Measurements from ENCODE around the gene ZNF576.
A peak's percentile ranks its signal among the peaks of the same experiment; 100 is the strongest.
"Not testable (repeated sequence)": the region's sequence is repeated elsewhere in the genome, so short reads cannot be mapped to it uniquely, and the experiment has no call there.

The ZNF576 gene

DNA sequence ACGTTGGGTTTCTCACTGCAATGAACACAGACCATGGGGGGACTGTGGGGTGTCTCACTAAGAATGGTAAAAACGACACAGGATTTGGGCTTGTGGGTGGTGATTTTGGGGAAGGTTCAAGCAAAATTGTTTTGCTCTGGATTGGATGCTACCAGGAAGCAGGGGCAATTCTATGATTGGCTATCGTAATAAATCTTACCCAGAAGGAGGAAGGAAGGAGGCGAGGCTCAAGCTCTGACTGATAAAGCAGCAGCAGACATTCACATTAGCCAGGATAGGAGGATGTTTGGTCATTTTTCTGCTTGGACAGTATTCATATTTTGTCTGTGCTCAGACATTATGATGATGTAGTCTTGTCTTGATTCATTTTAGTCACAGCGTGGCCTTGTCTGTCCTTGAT lies 1.5 kb downstream of the ZNF576 start:
- Histone ChIP-seq H2BK120ac (ENCODE audit: low read depth, low read length) (no peak overlapping the region), H3K4me1 (ENCODE audit: control insufficient read depth, low read depth, low read length) (peaks cover 1% of the 10 kb centered on the region), H3K36me3 (ENCODE audit: control insufficient read depth, insufficient read depth, low read length) (no peaks in the 10 kb centered on the region), H2BK15ac (replicated peaks; ENCODE audit: low read depth) (no peak overlapping the region), H3K4me3 (ENCODE audit: low read length) (no peak overlapping the region), H3K56ac (ENCODE audit: low read length) (peak overlapping the region; percentile 38), H3K79me1 (ENCODE audit: low read length) (peaks cover 16% of the 10 kb centered on the region), H2AK5ac (ENCODE audit: low read length) (no peak overlapping the region), H3K27ac (ENCODE audit: low read depth, low read length) (no peak overlapping the region), H3K27me3 (ENCODE audit: insufficient read depth, low read length, poor library complexity) (no peaks in the 10 kb centered on the region), H3K4ac (ENCODE audit: low read depth, low read length) (no peak overlapping the region), H3K18ac (ENCODE audit: low read length) (no peak overlapping the region), H3K4me2 (ENCODE audit: low read length) (no peak overlapping the region), H4K8ac (ENCODE audit: low read depth, low read length) (no peak overlapping the region), H3K79me2 (ENCODE audit: control insufficient read depth, insufficient read depth, low read length) (peaks cover 17% of the 10 kb centered on the region), H2BK5ac (ENCODE audit: low read length) (no peak overlapping the region), H3K23ac (ENCODE audit: low read length) (no peak overlapping the region), H4K5ac (ENCODE audit: low read length) (no peak overlapping the region), H3K9ac (ENCODE audit: low read length) (peak overlapping the region; percentile 13)
- DNase-seq, result no peak
- no CpG with 5 or more reads among the region's 5 CpGs for WGBS (ENCODE audit: extremely low coverage, insufficient coverage, low lambda C conversion rate)

DNA sequence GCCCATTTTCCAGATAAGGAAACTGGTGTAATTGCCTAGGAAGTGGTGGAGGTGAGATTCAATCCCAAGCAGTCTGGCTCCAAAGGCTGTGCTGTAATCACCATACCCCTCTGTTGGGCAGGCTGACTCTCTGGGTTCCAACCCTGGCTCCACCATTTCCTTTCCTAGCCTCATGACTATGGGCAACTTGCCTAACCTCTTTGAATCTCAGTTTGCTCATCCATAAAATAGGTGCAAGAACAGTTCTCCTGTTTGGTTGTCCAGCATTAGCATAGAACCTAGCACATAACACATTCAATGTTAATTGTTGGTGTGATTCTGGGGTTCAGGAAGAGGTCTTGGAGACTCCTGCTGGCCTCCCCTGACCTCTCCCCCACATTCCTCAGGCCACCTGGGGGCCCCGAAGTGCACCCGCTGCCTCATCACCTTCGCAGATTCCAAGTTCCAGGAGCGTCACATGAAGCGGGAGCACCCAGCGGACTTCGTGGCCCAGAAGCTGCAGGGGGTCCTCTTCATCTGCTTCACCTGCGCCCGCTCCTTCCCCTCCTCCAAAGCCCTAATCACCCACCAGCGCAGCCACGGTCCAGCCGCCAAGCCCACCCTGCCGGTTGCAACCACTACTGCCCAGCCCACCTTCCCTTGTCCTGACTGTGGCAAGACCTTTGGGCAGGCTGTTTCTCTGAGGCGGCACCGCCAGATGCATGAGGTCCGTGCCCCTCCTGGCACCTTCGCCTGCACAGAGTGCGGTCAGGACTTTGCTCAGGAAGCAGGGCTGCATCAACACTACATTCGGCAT lies 2.2 kb downstream of the ZNF576 start:
- no peak overlapping the region for H2BK120ac ChIP-seq (ENCODE audit: low read depth, low read length)
- no peak for DNase-seq
- no peak overlapping the region for H2BK15ac ChIP-seq (replicated peaks; ENCODE audit: low read depth)
- no peak overlapping the region for H3K27ac ChIP-seq (ENCODE audit: low read depth, low read length)
- no peak overlapping the region for H3K9ac ChIP-seq (ENCODE audit: low read length)
- H3K56ac ChIP-seq (ENCODE audit: low read length), result no peak overlapping the region
- H3K27me3 ChIP-seq (ENCODE audit: insufficient read depth, low read length, poor library complexity), result no peaks in the 10 kb centered on the region
- H3K4ac ChIP-seq (ENCODE audit: low read depth, low read length), result no peak overlapping the region
- no peak overlapping the region for H2AK5ac ChIP-seq (ENCODE audit: low read length)
- no peaks in the 10 kb centered on the region for H3K36me3 ChIP-seq (ENCODE audit: control insufficient read depth, insufficient read depth, low read length)
- no peak overlapping the region for H2BK5ac ChIP-seq (ENCODE audit: low read length)
- H3K79me2 ChIP-seq (ENCODE audit: control insufficient read depth, insufficient read depth, low read length), result peaks cover 17% of the 10 kb centered on the region
- H3K4me3 ChIP-seq (ENCODE audit: low read length), result no peak overlapping the region
- H3K79me1 ChIP-seq (ENCODE audit: low read length), result peaks cover 12% of the 10 kb centered on the region
- no CpG with 5 or more reads among the region's 19 CpGs for WGBS (ENCODE audit: extremely low coverage, insufficient coverage, low lambda C conversion rate)
- no peak overlapping the region for H4K5ac ChIP-seq (ENCODE audit: low read length)
- H3K23ac ChIP-seq (ENCODE audit: low read length), result no peak overlapping the region
- no peak overlapping the region for H3K18ac ChIP-seq (ENCODE audit: low read length)
- H3K4me2 ChIP-seq (ENCODE audit: low read length), result no peak overlapping the region
- no peak overlapping the region for H4K8ac ChIP-seq (ENCODE audit: low read depth, low read length)
- peaks cover 1% of the 10 kb centered on the region for H3K4me1 ChIP-seq (ENCODE audit: control insufficient read depth, low read depth, low read length)

DNA sequence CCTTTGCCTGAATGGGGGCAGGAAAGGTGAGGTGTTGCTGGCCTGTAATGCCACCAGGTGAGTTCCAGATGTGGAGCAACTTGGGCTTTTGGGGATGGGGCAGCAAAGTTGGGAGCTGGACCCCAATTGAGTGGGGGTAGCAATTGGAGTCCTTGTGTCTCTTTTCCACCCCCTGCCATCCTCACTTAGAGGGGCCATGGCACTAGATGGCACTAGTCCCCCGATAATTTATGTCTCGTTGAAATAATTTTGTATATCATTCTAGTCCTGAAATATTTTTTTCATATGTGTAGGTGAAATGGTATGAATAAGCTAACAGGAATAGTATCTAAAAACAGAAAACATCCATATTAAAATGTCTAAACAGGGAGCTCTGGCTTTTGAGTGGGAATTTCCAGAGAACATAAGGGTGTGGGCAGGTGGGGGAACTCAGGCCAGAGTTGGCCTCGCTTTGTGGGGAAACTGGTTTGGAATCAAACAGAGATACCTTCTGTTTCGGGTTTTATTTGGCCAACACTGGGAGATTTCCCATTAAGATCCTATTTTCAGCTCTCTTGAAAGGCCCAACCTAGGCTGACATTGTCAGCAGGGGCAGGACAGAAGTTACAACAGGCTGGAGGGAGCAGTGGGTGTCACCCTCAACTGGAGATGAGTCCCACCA lies 3.4 kb downstream of the ZNF576 start:
- Histone ChIP-seq H3K27ac (ENCODE audit: low read depth, low read length) (no peak overlapping the region), H3K27me3 (ENCODE audit: insufficient read depth, low read length, poor library complexity) (no peaks in the 10 kb centered on the region), H3K9ac (ENCODE audit: low read length) (no peak overlapping the region), H3K79me2 (ENCODE audit: control insufficient read depth, insufficient read depth, low read length) (peaks cover 17% of the 10 kb centered on the region), H3K56ac (ENCODE audit: low read length) (no peak overlapping the region), H2BK15ac (replicated peaks; ENCODE audit: low read depth) (no peak overlapping the region), H3K36me3 (ENCODE audit: control insufficient read depth, insufficient read depth, low read length) (no peaks in the 10 kb centered on the region), H3K18ac (ENCODE audit: low read length) (no peak overlapping the region), H2BK120ac (ENCODE audit: low read depth, low read length) (no peak overlapping the region), H4K5ac (ENCODE audit: low read length) (no peak overlapping the region), H3K4me1 (ENCODE audit: control insufficient read depth, low read depth, low read length) (peaks cover 1% of the 10 kb centered on the region), H4K8ac (ENCODE audit: low read depth, low read length) (no peak overlapping the region), H3K79me1 (ENCODE audit: low read length) (peaks cover 11% of the 10 kb centered on the region), H3K4me2 (ENCODE audit: low read length) (no peak overlapping the region), H3K4me3 (ENCODE audit: low read length) (no peak overlapping the region), H2BK5ac (ENCODE audit: low read length) (no peak overlapping the region), H3K23ac (ENCODE audit: low read length) (no peak overlapping the region), H2AK5ac (ENCODE audit: low read length) (no peak overlapping the region), H3K4ac (ENCODE audit: low read depth, low read length) (no peak overlapping the region)
- no CpG with 5 or more reads among the region's 4 CpGs for WGBS (ENCODE audit: extremely low coverage, insufficient coverage, low lambda C conversion rate)
- DNase-seq, result no peak

DNA sequence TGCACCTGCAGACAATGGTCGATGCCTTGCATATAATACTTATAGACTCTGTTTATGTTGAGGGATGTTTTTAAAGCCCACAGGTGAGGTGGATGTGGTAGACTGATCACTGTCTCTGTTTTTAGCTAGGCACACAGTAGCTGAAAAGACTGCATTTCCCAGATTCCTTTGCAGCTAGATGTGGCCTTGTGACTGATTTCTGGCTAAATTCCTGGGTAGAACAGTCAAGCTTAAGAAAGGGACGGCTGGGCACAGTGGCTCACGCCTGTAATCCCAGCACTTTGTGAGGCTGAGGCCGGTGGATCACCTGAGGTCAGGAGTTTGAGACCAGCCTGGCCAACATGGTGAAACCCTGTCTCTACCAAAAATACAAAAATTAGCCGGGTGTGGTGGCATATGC lies 3.9 kb downstream of the ZNF576 start:
- not testable (repeated sequence) for H3K4me2 ChIP-seq (ENCODE audit: low read length); H2BK5ac ChIP-seq (ENCODE audit: low read length); H4K5ac ChIP-seq (ENCODE audit: low read length); H3K9ac ChIP-seq (ENCODE audit: low read length); H3K4me3 ChIP-seq (ENCODE audit: low read length); H3K36me3 ChIP-seq (ENCODE audit: control insufficient read depth, insufficient read depth, low read length); H3K4me1 ChIP-seq (ENCODE audit: control insufficient read depth, low read depth, low read length); H3K56ac ChIP-seq (ENCODE audit: low read length); H2AK5ac ChIP-seq (ENCODE audit: low read length); DNase-seq; H3K23ac ChIP-seq (ENCODE audit: low read length); H4K8ac ChIP-seq (ENCODE audit: low read depth, low read length); H2BK120ac ChIP-seq (ENCODE audit: low read depth, low read length); H3K27me3 ChIP-seq (ENCODE audit: insufficient read depth, low read length, poor library complexity); H3K27ac ChIP-seq (ENCODE audit: low read depth, low read length); H3K18ac ChIP-seq (ENCODE audit: low read length); H2BK15ac ChIP-seq (replicated peaks; ENCODE audit: low read depth); H3K4ac ChIP-seq (ENCODE audit: low read depth, low read length)
- peaks cover 11% of the 10 kb centered on the region for H3K79me1 ChIP-seq (ENCODE audit: low read length)
- H3K79me2 ChIP-seq (ENCODE audit: control insufficient read depth, insufficient read depth, low read length), result peaks cover 17% of the 10 kb centered on the region
- no CpG with 5 or more reads among the region's 5 CpGs for WGBS (ENCODE audit: extremely low coverage, insufficient coverage, low lambda C conversion rate)

DNA sequence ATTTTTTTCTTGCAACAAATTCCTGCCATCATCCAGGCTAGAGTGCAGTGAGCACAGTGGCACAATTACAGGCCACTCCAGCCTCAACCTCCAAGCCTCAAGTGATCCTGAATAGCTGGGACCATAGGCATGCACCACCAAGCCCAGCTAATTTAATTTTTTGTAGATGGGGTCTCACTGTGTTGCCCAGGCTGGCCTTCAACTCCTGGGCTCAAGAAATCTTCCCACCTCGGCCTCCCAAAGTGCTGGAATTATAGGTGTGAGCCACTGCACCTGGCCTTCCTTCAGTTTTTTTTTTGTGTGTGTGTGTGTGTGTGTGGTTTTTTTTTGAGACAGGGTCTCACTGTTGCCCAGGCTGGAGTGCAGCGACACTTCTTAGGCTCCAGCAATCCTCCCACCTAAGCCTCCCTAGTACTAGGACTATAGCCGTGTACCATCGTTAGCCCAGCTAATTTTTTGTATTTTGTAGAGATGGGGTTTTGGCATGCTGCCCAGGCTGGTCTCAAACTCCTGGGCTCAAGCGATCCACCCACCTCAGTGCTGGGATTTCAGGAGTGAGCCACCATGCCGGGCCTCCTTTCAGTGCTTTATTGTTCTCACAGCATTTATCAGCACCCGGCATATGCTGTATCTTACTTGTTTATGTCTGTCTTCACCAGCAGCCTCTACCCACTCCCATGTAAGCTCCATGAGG lies 9.6 kb downstream of the ZNF576 start:
- no peak for DNase-seq
- no peak overlapping the region for H3K4ac ChIP-seq (ENCODE audit: low read depth, low read length)
- no peaks in the 10 kb centered on the region for H3K79me2 ChIP-seq (ENCODE audit: control insufficient read depth, insufficient read depth, low read length)
- no peaks in the 10 kb centered on the region for H3K79me1 ChIP-seq (ENCODE audit: low read length)
- H3K4me1 ChIP-seq (ENCODE audit: control insufficient read depth, low read depth, low read length), result no peaks in the 10 kb centered on the region
- H2AK5ac ChIP-seq (ENCODE audit: low read length), result no peak overlapping the region
- H3K36me3 ChIP-seq (ENCODE audit: control insufficient read depth, insufficient read depth, low read length), result no peaks in the 10 kb centered on the region
- no CpG with 5 or more reads among the region's 7 CpGs for WGBS (ENCODE audit: extremely low coverage, insufficient coverage, low lambda C conversion rate)
- no peak overlapping the region for H4K5ac ChIP-seq (ENCODE audit: low read length)
- no peak overlapping the region for H3K27ac ChIP-seq (ENCODE audit: low read depth, low read length)
- H4K8ac ChIP-seq (ENCODE audit: low read depth, low read length), result no peak overlapping the region
- H2BK5ac ChIP-seq (ENCODE audit: low read length), result no peak overlapping the region
- H3K4me2 ChIP-seq (ENCODE audit: low read length), result no peak overlapping the region
- no peak overlapping the region for H3K18ac ChIP-seq (ENCODE audit: low read length)
- H2BK120ac ChIP-seq (ENCODE audit: low read depth, low read length), result no peak overlapping the region
- no peaks in the 10 kb centered on the region for H3K27me3 ChIP-seq (ENCODE audit: insufficient read depth, low read length, poor library complexity)
- no peak overlapping the region for H3K56ac ChIP-seq (ENCODE audit: low read length)
- H3K9ac ChIP-seq (ENCODE audit: low read length), result no peak overlapping the region
- no peak overlapping the region for H3K4me3 ChIP-seq (ENCODE audit: low read length)
- no peak overlapping the region for H3K23ac ChIP-seq (ENCODE audit: low read length)
- H2BK15ac ChIP-seq (replicated peaks; ENCODE audit: low read depth), result no peak overlapping the region
